ENCODE results near the gene PACSIN2.

PACSIN2 gene

DNA sequence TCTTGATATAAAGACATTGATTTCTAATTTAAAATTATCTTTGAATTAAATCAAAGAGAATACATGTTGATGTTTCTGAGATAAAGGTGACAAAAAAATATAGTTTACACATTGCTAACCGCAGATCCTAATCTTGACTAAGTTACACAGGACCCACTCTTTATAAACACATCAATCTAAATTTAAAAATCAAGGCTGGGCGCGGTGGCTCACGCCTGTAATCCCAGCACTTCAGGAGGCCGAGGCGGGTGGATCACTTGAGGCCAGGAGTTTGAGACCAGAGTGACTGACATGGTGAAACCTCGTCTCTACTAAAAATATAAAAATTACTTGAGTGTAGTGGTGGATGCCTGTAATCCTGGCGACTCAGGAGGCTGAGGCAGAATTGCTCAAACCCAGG is 159.7 kb downstream of the PACSIN2 start:
- Histone ChIP-seq H3K9me2 (replicated peaks; ENCODE audit: insufficient read depth, low read length) (no peaks in the 10 kb centered on the region), H3F3A (ENCODE audit: insufficient read depth) (peaks cover 7% of the 10 kb centered on the region; the same call in 1 of the 2 replicates), H3K36me3 (ENCODE audit: low read length) (no peaks in the 10 kb centered on the region), H3K27ac (ENCODE audit: low read depth, low read length) (no peak overlapping the region), H3K9ac (ENCODE audit: low read length) (no peak overlapping the region), H3K27me3 (ENCODE audit: low read length) (no peaks in the 10 kb centered on the region), H3K4me2 (ENCODE audit: low read depth, low read length, poor library complexity, severe bottlenecking) (no peak overlapping the region), H3K4me3 (ENCODE audit: insufficient read depth, low read length, poor library complexity, severe bottlenecking) (no peak overlapping the region), H3K9me3 (ENCODE audit: insufficient read depth, low read length) (no peaks in the 10 kb centered on the region), H4K20me1 (ENCODE audit: low read depth, low read length) (no peaks in the 10 kb centered on the region), H2AFZ (ENCODE audit: low read depth, low read length, severe bottlenecking) (no peak overlapping the region), H3K79me2 (ENCODE audit: insufficient read depth, low read length) (no peaks in the 10 kb centered on the region)
- no peak for TF ChIP-seq EZH2phosphoT487 (conservative IDR thresholded peaks at IDR 0.05; ENCODE audit: low read length)
- TF ChIP-seq, protein P1, sequence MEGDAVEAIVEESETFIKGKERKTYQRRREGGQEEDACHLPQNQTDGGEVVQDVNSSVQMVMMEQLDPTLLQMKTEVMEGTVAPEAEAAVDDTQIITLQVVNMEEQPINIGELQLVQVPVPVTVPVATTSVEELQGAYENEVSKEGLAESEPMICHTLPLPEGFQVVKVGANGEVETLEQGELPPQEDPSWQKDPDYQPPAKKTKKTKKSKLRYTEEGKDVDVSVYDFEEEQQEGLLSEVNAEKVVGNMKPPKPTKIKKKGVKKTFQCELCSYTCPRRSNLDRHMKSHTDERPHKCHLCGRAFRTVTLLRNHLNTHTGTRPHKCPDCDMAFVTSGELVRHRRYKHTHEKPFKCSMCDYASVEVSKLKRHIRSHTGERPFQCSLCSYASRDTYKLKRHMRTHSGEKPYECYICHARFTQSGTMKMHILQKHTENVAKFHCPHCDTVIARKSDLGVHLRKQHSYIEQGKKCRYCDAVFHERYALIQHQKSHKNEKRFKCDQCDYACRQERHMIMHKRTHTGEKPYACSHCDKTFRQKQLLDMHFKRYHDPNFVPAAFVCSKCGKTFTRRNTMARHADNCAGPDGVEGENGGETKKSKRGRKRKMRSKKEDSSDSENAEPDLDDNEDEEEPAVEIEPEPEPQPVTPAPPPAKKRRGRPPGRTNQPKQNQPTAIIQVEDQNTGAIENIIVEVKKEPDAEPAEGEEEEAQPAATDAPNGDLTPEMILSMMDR (IDR thresholded peaks at IDR 0.05; ENCODE audit: insufficient read depth, low read length, poor library complexity, severe bottlenecking), result no peak

DNA sequence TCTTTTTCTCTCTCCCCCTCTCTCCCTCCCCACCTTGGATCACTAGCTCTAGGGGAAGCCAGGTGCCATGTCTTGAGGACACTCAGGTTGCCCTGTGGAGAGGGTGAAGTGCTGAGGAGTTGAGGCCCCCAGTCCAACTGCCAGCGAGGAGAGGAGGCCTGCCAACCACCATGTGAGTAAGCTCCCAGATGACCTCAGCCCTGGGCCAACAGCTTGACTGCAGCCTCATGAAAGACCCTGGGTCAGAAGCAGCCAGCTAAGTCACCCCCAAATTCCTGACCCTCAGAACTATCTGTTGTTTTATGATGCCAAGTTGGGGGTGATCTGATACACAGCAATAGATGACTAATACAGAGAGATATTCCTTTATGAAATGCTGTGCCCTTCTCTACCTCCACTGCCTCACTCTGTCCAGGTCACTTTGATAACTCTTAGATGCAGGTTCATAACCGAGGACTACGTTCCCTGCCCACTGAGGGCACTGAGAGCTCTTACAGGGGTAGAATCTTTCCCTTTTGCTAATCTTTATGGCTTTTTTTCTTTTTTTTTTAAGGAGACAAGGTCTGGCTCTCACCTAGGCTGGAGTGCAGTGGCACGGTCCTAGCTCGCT is 165.9 kb downstream of the PACSIN2 start:
- no peak overlapping the region for H2AFZ ChIP-seq (ENCODE audit: low read depth, low read length, severe bottlenecking)
- H3K9ac ChIP-seq (ENCODE audit: low read length), result no peak overlapping the region
- no peaks in the 10 kb centered on the region for H3K36me3 ChIP-seq (ENCODE audit: low read length)
- H3K9me3 ChIP-seq (ENCODE audit: insufficient read depth, low read length), result no peaks in the 10 kb centered on the region
- H3K79me2 ChIP-seq (ENCODE audit: insufficient read depth, low read length), result no peaks in the 10 kb centered on the region
- no peak for TF ChIP-seq EZH2phosphoT487 (conservative IDR thresholded peaks at IDR 0.05; ENCODE audit: low read length)
- TF ChIP-seq, protein P1 (IDR thresholded peaks at IDR 0.05; ENCODE audit: insufficient read depth, low read length, poor library complexity, severe bottlenecking), result no peak
- no peaks in the 10 kb centered on the region for H3F3A ChIP-seq (ENCODE audit: insufficient read depth)
- H3K27ac ChIP-seq (ENCODE audit: low read depth, low read length), result no peak overlapping the region
- no peak overlapping the region for H3K4me2 ChIP-seq (ENCODE audit: low read depth, low read length, poor library complexity, severe bottlenecking)
- H3K9me2 ChIP-seq (replicated peaks; ENCODE audit: insufficient read depth, low read length), result no peaks in the 10 kb centered on the region
- H3K27me3 ChIP-seq (ENCODE audit: low read length), result no peaks in the 10 kb centered on the region
- no peak overlapping the region for H3K4me3 ChIP-seq (ENCODE audit: insufficient read depth, low read length, poor library complexity, severe bottlenecking)
- no peaks in the 10 kb centered on the region for H4K20me1 ChIP-seq (ENCODE audit: low read depth, low read length)

DNA sequence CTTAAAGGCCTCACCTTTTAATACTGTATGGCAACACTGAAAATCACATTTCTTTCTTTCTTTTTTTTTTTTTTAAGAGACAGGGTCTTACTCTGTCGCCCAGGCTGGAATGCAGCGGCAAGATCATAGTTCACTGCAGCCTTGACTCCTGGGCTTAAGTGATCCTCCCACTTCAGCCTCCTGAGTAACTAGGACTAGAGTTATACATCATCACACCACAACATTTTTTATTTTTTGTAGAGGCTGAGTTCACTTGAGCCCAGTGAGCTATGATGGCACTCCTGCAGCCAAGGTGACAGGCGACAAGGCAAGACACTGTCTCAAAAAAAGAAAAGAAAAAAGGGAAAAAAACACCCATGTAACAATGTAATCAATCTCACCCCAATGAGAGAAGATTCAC is 167.8 kb downstream of the PACSIN2 start:
- Histone ChIP-seq H3K9me3 (ENCODE audit: insufficient read depth, low read length) (no peaks in the 10 kb centered on the region), H3K36me3 (ENCODE audit: low read length) (no peaks in the 10 kb centered on the region), H3K27ac (ENCODE audit: low read depth, low read length) (no peak overlapping the region), H2AFZ (ENCODE audit: low read depth, low read length, severe bottlenecking) (no peak overlapping the region), H3K9ac (ENCODE audit: low read length) (no peak overlapping the region), H4K20me1 (ENCODE audit: low read depth, low read length) (no peaks in the 10 kb centered on the region), H3K9me2 (replicated peaks; ENCODE audit: insufficient read depth, low read length) (no peaks in the 10 kb centered on the region), H3K27me3 (ENCODE audit: low read length) (no peaks in the 10 kb centered on the region), H3K79me2 (ENCODE audit: insufficient read depth, low read length) (no peaks in the 10 kb centered on the region), H3K4me3 (ENCODE audit: insufficient read depth, low read length, poor library complexity, severe bottlenecking) (no peak overlapping the region), H3K4me2 (ENCODE audit: low read depth, low read length, poor library complexity, severe bottlenecking) (no peak overlapping the region), H3F3A (ENCODE audit: insufficient read depth) (no peaks in the 10 kb centered on the region)
- TF ChIP-seq EZH2phosphoT487 (conservative IDR thresholded peaks at IDR 0.05; ENCODE audit: low read length), result no peak
- TF ChIP-seq, protein P1 (IDR thresholded peaks at IDR 0.05; ENCODE audit: insufficient read depth, low read length, poor library complexity, severe bottlenecking), result no peak
